Activated CD4-positive, alpha-beta T cell treated with anti-CD3 and anti-CD28 coated beads for 4 hours (primary cell): ENCODE results near the gene KRI1.

Source experiments
- DNase-seq, 2 donors: peaks; one replicate each; pipeline ENCODE4 v3.0.0-alpha.2; 2020

KRI1 gene

DNA sequence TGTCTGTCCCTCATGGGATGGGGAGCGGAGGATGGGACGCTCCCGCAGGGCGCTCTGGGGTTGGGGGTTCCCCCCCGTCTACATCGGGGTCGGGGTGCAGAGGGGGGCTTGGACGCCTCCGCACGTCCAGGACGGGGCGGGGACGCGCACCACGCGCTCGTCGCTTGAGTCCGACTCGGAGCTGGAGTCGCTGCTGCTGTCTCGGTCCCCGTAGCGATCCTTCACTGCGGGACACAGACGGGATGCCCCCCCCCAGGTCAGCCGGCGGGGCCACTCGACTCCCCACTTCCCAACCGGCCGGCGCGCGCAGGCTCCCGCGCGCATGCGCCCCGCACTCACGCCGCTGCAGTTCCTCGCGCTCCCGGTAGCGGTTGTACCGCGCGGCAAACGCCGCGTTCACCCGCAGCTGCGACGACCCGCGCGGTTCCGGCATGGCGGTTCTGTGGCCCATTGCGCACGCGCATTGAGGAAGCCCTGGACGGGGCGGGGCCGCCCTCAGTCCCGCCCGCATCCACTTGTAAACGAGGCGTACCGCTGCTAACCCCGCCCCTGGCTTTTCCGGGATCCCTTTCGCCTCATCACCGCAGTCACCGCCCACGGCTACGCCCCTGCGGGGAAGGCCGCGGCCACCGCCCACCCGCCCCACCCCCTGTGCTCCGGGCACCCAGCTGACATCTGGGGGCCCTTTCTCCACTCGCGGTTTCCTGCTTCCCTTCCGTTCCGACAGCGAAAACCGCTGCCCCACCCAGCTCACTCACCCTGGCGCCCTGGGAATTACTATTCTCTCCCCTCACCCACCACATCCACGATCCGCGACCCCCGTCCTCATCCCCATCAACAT is at the start of gene KRI1:
Gene KRI1 (minus strand): TSS at position 444 of the 841 bp plus-strand sequence. CDS start 11 bp downstream, at position 433.
- DNase-seq = peak; percentile 98 to 99

DNA sequence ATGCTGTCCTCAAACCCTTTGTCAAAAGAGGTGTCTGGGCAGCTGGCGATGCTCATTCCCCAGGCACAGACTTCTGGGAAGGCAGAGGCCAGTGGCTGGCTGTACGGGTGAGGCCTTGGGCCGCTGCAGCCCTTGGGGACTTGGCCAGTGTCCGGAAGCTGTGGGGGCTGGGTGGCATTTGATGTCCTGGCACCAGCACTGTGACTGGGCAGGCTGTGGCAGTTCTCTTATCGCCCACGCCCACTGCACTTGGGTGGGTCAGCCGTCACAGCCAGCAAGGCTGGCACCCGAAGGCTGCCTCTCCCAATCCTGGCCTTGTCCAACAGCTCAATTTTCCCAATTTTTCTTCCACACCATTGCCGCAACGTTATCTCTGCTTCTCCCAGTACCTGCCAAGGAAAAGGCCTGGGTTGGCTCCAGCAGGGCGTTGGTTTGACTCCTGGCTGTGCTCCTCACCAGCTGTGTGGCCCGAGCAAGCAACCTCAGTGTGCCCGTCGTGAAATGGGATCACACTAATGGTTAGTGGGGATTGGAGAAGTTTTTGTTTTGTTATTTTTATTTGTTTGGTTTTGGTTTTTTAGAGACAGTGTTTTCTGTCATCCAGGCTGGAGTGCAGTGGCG is 46.8 kb upstream of the KRI1 start:
- no peak for DNase-seq

DNA sequence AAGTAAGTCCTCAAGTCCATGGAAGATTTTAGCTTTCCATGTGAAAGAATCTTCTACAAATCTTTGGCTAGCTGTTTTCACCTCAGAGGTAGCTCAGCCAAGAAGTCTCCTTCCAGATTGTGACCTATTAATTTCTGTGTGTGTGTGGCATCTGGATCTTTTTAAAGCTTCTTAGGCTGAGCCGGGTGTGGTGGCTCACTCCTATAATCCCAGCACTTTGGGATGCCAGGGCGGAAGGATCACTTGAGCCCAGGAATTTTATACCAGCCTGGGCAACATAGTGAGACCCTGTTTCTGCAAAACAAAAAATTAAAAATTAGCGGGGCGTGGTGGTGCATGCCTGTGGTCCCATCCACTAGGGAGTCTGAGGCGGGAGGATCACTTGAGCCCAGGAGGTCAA is 46.1 kb upstream of the KRI1 start:
- DNase-seq = no peak

DNA sequence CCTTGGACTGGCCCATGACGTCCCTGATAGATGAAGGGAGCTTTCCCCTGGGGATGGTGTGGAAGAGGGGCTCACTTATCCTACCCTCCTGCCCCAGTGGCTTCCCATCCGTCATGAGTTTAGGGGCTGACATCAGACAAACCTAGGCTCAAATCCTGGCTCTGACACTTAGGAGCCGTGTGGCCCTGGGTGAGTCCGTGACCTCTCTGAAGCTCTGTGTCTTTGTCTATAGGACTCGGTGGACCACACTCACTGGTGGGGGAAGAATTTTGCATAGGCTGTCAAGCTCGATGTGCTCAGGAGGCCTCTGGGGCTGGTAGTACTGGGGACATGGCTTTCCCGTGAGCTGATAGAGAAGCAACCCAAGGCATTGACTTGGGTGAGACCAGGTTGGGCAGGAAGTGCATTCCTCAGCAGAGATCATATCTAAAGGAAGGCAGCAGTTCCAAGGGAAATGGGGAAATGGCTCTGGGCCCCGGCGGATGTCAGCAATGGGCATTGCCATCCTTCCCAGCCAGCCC is 38.7 kb upstream of the KRI1 start:
- peak in 1 of 2 donors; percentile 10 for DNase-seq

DNA sequence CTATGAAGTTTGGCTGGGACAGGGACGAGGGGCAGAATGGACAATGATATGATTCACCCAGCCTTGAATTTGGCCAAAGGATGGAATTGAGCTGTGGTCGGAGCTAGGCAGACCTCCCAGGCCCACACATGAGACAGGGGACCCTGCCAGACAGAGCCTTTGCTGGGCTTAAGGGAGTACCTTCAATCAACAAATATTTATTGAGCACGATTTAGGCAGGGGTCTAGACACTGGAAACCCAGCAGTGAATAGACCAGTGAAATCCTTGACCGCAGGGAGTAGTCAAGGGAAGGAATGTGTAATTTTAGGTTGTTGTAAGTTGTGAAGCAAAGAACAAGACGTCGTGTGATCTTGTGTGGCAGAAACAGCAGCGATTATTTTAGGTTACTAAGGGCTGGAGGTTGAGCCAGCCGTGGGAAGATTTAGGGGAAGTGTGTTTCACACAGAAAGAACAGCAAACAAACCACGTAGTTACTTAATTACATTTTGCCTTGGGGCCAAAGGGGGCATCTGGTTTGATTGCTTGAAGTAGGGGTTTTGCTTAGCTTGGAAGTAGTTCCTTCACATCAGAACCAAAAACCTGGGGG is 38.2 kb upstream of the KRI1 start:
- DNase-seq = peak; percentile 26 to 34

DNA sequence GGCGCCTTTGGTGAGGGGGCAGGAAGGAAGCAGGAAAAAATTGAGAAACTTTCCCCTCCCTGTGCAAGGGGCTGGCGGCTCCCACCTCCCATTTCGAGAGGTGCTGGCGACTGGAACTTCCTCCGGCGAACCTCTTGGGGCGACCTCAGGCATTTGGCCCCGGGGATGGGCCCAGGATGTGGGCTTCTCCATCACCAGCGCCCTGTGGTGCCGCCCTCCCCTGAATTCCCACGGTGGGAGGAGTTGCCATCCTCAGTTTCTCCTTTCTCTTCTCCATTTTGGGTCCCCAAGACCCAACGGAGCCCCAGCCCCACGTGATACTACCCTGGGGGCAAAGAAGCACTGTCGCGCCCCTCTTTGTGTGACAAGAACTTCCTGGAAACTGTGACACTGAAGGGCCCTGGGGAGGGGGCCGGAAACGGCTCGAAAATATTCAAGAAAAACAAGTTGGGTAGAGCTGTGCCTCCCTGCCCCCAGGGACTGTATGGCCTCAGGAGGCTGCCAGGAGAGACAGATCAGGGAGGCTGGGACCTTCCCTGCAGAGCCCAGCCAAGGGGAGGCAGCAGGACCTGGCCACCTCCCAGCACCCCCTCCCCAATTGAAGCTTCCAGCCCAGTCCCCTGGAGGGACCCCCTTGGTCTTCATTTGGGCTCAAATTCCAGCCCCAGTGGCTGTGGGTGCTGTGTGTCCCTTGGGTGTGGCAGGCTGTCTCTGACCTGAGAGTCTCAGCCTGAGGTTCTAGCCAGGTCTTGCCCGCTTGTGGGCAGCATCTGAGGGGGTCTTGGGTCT is 37.5 kb upstream of the KRI1 start:
- peak; percentile 76 to 79 for DNase-seq

DNA sequence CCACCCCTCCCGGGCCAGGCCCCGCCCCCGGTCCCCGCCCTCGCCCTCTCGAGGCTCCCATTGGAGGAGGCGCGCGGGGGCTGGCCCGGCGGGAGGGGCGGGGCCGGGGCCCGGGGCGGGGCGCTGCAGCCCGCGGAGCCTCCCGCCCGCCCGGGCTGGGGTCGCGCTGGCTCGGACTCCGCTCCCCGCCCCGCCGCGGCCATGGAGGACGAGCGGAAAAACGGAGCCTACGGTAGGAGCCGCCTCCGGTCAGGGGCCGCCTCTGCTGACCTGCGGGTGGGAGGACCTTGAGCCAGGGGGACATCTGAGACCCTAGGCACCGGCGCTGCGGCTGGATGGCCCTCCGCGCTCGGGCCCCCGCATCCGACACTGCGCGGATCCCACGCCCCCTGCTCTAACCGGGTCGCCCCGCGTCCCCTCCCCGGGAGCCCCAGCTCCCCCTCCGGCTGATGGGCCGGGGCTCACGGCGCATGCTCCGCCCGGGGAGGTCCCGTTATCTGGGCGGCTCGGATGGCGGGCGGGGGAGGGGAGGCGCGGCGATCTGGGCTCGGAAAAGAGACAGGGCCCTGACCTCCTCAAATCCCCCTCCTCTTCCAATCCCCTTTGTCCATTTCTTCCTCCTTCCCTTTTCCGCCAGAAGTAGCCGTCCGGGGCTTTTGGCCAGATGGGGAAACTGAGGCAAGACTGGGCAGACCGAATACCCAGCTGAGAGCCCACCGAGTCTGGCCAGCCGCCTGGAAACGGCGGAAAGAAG is 36.7 kb upstream of the KRI1 start:
- DNase-seq = peak; percentile 88 to 89

DNA sequence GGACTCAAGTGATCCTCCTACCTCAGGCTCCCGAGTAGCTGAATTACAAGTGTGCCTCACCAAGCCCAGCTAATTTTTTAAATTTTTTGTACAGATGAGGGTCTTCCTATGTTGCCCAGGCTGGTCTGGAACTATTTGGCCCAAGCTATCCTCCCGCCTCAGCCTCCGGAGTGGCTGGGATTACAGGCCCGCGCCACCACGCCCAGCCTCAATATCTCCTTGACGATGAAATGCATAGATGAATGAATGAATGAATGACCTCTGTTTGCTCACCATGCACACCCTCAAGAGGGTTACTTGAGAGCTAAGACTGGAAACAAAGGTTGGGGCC is 36.2 kb upstream of the KRI1 start:
- DNase-seq = no peak

DNA sequence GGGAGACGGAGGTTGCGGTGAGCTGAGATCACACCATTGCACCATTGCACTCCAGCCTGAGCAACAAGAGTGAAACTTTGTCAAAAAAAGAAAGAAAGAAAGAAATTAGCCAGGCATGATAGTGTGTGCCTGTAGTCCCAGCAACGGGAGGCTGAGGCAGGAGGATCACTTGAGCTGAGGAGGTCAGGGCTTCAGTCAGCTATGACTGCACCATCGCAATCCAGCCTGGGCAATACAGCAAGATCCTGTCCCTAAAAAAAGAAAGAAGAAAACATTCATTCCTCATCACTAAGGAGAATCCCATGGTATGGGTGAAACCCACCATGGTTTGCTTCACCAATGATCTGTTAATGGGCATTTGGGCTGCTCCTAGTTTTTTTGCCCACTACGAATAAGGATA is 34.3 kb upstream of the KRI1 start:
- no peak for DNase-seq

DNA sequence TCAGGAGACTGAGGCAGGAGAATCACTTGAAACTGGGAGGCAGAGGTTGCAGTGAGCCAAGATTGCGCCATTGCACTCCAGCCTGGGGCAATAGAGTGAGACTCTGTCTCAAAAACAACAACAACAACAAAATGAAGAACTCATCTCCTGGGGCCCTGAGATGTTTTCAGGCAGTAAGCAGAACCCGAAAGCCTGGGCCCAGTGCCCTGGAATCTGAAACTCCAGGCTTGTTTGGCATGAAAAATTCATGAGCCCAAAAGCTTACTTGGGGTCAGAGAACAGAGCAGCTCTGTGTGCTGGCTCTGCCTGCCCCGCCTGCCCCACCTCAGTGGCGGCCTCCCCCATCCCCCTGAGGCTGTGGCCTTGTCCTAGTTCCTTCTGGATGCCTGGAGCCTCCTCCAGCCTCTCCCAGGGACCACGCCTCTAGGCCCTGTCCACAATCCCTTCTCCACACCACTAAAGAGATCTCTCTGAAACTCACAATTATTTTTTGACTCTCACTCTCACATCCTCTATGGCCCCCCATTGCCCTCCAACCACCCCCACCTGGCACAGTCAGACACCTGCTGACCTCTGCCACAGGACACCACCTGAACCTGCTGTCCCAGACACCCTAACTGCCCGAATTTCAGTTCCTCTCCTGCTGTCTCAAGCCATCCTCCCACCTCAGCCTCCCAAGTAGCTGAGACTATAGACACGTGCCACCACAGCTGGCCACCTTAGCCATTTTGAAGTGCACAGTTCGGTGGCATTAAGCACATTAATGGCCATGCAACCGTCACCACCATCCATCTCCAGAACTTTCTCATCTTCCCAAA is 28.2 kb upstream of the KRI1 start:
- no peak for DNase-seq

DNA sequence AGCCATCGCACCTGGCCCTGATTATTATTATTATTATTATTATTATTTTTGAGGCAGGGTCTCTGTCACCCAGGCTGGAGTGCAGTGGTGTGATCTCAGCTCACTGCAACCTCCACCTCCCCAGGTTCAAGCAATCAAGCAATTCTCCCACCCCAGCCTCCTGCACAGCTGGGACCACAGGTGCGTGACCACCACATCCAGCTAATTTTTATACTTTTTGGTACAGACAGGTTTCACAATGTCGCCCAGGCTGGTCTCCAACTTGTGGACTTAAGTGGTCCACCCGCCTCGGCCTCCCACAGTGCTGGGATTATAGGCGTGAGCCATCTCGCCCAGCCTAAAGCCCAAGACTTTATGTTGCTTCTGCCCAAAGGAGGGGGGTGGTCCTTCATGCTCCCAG is 27.3 kb upstream of the KRI1 start:
- DNase-seq = no peak

DNA sequence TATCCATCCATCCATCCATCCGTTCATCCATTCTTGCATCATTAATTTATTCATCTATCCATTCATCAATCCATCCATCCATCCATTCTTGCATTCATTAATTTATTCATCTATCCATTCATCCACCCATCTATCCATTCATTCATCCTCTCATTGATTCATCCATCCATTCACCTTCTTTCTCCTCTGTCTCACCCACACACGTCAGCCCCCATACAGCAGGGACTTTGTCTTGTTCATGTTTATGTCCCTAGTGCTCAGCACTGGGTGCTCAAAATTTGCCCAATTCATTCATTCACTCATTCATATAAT is 22.0 kb upstream of the KRI1 start:
- no peak for DNase-seq

DNA sequence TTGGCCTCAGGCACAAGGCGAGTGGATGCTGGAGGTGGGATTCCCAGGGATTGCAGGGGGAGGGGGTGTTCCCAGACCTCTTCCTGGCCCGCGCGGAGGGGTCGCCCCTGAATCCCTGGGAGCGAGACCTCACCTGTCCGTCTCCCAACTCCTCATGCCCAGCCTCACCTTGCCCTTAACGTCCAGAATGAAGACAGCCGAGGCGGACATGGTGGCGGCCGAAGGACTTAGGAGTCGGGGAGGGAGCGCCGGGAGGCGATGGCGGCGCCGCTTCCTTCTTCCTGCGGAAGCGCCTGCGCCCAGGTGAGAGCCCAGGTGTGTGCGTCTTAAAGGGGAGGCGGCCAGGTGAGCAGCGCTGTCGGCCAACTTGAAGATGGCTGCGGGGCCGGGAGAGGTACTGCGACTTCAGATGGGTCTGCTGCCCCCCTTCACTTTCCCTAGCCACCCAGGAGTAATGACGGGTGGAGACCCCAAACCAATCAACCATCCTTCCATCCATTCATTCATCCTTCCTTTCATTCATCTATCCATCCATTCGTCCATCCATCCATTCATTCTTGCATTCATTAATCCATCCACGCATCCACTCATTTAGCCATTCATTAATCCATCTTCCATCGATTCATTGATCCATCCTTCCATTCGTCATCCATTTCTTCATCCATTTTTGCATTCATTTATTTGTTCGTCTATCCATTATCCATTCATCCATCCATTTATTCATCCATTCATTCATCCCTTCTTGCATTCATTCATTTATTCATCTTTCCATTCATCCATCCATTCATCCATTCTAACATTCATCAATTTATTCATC is 21.4 kb upstream of the KRI1 start, which contains the start of gene AP1M2:
Gene AP1M2 (minus strand): TSS at position 291 of the 817 bp plus-strand sequence. CDS start 81 bp downstream, at position 210.
- no peak for DNase-seq

DNA sequence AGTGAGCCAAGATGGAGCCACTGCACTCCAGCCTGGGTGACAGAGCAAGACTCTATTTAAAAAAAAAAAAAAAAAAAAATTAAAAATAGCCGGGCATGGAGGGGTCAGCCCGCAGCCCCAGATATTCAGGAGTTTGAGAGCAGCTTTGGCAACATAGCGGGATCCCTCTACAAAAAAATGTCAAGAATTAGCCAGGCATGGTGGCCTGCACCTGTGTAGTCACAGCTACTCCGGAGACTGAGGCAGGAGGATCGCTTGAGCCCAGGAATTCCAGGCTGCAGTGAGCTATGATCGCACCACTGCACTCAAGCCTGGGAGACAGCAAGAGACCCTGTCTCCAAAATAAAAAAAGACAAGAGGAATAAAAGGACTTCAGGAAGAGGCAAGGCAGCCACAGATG is 20.6 kb upstream of the KRI1 start:
- DNase-seq = no peak

DNA sequence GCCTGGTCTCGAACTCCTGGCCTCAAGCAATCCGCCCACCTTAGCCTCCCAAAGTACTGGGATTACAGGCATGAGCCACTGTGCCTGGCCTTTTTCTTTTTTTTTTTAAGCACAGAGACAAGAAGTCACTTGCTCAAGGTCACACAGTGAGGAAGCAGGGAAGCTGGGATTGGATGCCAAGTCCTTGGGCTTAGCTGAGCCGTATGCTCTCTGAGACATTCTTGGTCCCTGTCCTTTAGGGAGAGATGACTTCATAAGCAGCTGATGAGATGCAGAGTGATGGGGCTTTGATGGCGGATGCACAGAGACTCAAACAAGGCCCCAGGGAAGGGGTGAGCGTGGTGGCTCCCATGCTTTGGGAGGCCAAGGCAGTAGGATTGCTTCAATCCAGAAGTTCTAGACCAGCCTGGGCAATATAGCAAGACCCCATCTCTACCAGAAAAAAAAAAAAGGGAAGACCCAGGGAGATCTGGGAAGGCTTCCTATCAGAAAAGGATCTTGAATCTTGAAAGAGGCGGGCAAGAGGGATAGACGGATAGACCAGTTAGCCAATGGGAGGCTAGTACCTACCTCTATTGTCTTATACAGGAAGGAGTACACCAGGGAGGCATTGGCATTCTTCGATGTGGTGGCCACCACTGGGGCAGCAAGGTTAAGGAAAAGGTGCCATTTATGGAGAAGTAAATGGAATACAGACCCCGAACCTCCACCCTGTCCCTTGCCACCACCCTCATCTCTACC is 17.4 kb upstream of the KRI1 start:
- no peak for DNase-seq

DNA sequence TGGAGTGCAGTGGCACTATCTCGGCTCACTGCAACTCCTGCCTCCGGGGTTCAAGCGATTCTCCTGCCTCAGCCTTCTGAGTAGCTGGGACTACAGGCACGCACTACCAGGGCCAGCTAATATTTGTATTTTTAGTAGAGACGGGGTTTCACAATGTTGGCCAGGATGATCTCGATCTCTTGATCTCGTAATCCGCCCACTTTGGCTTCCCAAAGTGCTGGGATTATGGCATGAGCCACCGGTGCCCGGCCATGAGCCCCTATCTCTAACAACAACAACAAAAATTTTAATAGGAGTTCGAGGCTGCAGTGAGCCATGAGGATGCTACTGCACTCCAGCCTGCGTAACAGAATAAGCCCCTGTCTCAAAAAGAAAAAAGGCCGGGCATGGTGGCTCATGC is 16.3 kb upstream of the KRI1 start:
- no peak for DNase-seq

DNA sequence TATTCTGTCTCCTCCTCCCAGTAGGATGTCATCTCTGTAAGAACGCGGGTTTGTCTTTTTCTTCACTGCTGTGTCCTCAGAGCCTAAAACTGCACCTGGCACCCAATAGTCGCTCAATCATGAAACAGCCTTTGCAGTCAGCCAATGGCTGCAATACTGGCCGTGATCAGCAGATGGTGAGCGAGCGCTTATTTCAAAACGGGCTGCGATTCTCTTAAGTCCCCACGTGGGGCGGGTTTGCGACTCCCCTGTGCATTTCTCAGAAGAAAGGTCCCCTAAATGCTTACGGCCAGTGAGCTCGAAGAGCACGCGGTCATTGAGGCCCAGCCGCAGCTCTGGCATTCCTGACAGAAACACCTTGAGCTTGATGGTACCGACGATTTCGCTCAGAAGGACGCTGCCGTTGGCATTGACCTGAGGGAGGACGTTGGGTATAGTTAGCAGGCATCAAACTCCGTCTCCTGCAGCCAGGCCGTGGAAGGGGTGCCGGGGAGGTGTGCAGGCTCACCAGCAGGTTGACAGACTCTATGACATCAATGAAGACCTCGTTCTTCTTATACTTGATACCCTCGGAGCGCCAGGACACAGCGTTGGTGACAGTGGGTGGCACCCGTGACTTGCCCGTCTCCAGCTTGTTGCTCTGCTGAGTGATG is 15.3 kb upstream of the KRI1 start:
- peak; percentile 87 to 92 for DNase-seq

DNA sequence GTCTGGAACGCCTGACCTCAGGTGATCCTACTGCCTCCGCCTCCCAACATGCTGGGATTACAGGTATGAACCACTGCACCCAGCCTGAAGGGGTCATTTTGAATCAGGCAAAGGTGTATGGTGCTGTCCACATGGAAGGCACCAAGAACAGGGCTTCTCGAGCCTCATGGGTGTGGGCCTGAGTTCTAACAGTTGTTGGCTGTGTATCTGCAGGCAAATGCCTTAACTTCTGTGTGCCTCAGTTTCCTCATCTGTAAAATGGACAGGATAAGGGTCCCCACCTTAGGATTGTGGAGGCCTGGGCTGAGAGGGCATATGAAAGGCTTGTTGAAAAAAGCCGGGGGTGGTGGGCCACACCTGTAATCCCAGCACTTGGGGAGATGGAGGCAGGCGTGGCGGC is 12.1 kb upstream of the KRI1 start:
- DNase-seq = no peak

DNA sequence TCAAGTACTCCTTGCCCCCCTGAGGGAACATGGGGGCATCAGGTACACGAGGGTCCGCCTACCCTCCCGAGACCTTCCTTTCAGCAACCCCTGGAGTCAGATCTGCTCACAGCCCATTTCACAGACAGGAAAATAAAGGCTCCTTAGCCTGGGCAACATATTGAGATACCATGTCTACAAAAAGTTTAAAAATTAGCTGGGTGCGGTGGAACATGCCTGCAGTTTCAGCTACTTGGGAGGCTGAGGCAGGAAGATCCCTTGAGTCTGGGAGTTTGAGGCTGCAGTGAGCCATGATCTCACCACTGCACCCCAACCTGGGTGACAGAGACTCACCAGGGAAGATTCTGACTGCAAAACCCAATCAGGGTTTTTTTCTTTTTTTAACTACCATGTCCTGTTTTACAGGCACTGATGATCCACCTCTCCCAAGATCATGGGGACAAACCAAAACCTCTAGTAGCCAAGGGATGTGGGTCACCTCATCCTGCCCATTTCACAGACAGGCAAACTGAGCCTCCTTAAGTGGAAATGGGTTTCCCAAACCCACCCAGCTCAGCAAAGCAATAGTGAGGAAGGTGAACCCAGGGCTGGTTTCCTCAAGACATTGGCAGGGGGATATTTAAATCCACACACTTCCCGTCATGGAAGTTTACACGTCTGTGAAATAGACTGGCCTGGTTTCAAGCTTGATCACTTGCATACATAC is 9.4 kb upstream of the KRI1 start:
- DNase-seq = no peak
